GM19099 (cell line): Measurements from ENCODE around the gene FA2H.
A peak's percentile ranks its signal among the peaks of the same experiment; 100 is the strongest.

ENCODE experiments used
- POLR2A ChIP-seq: IDR thresholded peaks from 3 replicates; pipeline ENCODE4 v1.6.1; 2011; ENCODE audit warnings: low read depth; ENCODE audit not compliant: insufficient read length; ENCODE audit errors: extremely low read depth

Gene FA2H

DNA sequence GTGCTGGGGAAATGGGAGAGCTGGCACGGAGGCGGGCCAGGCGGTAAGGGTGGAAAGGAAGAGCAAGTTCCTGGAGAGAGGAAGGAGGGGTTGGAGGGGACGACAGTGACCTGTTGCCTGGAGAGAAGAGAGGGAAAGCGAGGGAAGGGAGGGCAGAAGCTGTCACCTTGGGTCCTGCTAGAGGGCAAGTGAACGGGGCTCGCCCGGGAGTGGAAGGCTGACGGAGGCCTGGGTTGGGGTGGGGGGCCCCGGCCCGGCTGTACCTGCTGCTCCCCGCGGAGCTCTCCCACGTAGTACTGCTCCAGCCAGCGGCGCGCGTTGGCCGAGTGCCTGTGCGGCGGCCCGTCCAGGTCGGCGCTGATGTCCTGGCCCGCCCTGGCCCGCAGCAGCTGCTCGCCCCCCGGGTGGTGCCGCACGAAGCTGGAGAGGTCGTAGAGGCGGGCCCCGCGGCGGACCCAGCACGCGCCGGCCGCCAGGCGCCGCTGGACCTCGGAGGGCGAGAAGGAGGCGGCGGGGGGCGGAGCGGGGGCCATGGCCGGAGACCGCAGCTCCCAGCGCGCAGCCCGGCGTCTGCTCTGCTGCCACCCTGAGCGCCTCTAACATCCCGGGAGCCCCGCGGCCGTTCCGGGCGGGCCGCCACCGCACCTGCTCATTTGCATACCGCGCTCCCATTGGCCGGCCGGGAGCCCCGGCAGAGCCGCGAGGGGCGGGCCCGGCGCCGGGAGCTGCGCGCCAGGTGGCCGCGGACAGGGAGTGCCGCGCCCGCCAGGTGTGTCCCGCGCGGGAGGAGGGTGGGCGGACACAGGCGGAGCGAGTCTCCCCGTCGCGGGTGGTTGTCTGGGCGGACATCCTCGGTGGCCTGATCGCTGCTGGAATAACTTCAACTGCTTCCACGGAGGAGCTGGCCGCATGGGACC, at the start of gene FA2H:
TSS of gene FA2H (minus strand) at position 598 of the 917 bp plus-strand sequence. CDS start at position 533, 65 bp downstream.
- peak; percentile 30 for TF ChIP-seq POLR2A

DNA sequence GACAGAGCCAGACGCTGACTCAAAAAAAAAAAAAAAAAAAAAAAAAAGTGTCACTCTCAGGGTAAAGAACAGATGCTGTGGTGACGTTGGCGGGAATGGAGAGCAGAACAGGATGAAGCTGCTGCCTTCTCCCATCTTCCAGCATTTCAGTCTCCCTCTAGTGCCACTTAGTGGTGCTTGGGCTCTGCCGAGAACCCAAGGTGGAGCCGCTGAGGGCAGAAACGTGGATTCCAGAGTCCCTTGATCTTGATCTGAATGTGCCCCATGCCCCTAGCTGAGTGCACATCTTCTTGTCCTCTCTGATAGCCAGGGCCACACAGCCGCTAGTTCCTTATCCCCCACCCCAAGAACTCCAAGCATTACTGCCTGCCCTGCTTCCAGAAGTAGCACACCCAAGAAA, 43.2 kb upstream of the FA2H start:
- TF ChIP-seq POLR2A, result no peak

DNA sequence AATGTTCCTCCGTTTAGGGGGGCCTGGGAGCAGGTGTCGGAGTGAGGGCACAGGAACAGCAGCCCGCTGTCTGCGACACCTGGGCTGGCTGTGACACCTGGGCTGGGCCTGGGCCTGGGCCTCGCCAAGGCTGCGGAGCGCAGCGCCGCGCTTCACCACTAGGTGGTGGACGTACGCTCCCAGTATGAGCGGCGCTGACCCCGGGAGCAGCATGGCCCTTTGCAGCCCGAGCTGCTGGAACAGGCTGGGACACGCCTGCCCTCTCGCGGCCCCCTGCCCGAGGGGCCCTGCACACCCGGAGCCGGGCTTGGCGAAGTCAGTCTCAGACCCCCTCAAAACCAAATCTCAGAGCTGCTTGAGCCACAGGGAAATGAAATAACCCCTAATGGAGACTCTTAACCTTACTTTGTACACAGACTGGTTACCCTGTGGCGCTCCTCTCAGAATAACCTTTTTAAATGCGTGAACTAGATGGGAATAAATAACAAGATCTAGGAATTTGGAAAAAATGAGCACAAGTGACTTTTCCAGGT, 38.6 kb upstream of the FA2H start:
- TF ChIP-seq POLR2A, result no peak

DNA sequence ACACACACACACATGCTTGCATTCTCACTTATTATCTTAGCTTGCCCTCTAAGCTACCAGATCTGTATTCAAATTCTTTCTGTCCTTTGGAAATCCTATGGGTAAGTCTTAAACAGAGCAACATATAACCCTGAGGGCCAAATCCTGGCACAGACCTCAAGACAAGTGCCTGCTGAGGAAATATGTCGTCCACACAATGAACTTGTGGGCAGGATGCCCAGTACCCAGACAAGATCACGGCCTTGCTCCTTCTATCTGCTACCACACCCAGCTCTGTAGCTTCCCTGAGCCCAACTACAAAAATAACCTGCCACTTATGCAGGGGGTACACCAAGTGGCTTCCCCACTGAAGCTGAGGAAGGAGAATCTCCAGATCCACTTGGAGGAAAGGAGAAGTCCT, 37.3 kb upstream of the FA2H start:
- TF ChIP-seq POLR2A, result no peak

DNA sequence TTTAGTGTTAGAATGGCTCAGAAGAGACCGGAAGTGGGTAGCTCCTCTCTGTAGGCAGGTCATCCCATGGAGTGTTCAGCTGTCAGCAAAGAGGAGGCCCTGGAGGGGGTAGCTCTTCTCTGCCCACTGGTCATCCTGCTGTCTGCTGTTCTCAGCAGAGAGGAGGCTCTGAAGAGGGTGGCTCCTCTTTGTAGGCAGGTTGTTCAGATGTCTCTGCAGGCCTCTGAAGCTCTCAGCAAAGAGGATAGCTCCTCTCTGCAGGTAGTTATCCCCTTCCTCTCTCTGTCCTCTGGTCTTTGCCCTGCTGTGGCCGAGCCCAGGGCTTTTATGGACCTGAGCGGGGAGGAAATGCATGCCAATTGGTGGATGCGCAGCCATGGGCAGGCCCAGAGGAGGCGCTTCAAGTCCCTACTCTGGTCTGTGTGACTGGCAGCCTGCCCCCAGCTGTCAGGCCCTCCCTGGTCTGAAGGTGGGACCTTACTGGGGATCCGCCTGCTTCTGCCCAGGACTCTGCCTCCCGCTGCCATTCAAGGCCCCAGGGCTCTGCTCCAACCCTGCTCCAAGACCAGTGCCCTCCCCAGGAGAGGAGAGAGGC, 32.5 kb upstream of the FA2H start:
- TF ChIP-seq POLR2A, result no peak

DNA sequence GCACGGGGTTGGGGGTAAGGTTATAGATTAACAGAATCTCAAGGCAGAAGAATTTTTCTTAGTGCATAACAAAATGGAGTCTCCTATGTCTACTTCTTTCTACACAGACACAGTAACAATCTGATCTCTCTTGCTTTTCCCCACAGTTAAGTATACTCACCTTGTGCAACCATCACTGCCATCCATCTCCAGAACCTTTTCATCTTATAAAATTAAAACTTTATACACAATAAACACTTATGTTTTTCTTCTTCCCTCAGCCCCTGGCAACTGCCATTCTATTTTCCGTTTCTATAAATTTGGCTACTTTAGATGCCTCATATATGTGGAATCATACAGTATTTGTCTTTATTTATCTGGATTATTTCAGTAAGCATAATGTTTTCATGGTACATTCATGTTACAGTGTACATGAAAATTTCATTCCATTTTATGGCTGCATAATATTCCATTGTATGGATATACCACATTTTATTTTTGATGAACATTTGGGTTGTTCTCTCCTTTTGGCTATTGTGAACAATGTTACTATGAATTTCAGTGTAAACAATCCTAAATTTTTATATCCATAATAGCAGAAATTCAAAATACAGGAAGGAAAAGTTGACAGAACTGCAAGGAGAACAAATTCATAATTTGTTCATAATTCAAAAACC, 25.7 kb upstream of the FA2H start:
- TF ChIP-seq POLR2A, result no peak

DNA sequence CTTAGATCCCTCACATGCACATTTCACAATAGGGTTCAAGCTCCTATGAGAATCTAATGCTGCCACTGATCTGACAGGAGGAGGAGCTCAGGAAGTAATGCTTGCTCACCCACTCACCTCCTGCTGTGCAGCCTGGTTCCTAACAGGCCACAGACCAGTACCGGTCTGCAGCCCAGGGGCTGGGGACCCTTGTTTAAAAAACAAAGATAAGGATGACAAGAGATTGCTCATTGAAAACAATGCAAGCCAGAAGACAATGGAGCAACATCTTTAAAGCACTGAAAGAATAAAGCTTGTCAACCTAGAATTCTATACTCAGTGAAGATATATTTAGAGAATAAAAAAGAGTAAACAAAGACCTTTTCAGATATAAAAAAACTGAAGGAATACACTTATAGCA, 22.8 kb upstream of the FA2H start:
- TF ChIP-seq POLR2A, result no peak

DNA sequence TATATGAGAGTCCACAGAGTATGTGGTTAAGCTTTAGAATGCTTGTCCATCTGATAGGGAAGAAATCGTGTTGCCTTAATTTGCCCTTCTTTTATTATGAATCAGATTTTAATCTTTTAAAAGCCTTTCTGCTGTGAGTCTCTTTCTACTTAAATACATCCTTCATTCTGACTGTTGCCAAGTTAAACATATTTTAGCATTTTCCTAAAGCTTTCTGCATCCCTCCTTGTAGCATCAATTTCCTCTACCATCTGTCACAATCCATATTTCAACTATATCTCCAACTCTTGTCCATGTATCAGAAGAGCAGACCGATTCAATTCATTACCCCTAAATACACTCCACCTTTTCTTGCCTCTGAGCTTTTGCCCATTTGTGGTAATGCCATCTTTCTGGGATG, 20.5 kb upstream of the FA2H start:
- TF ChIP-seq POLR2A, result no peak

- TF ChIP-seq POLR2A, result no peak
Measured at GRCh38 chr16:74794668-74795067, 20.0 kb upstream of the FA2H start.

GRCh38 chr16:74793571-74793970, 19.0 kb upstream of the FA2H start:
- TF ChIP-seq POLR2A, result no peak

DNA sequence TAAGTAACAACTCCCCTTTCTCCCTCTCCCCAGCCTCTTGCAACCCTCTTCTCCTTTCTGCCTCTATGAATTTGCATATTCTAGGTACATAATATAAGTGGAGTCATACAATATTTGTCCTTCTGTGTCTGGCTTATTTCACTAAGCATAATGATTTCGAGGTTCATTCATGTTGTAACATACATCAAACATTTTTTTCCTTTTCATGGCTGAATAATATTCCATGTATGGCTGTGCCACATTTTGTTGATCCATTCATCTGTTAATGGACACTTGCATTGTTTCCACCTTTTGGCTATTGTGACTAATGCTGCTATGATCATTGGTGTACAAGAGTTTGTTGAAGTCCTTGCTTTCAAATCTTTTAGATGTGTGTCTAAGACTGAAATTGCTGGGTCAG, 17.6 kb upstream of the FA2H start:
- TF ChIP-seq POLR2A, result no peak

GRCh38 chr16:74788108-74788507, 13.5 kb upstream of the FA2H start:
- TF ChIP-seq POLR2A, result no peak

- TF ChIP-seq POLR2A, result no peak
Measured at GRCh38 chr16:74785031-74785430, 10.4 kb upstream of the FA2H start.

GRCh38 chr16:74778646-74779045, 4.0 kb upstream of the FA2H start:
- no peak for TF ChIP-seq POLR2A

GRCh38 chr16:74776926-74777325, 2.3 kb upstream of the FA2H start:
- no peak for TF ChIP-seq POLR2A
